ENCODE data around the gene KLF6. TPM values are rescaled to one million over a fixed set of nuclear protein-coding genes. Genes with fewer than 3 reads are reported as not detected.

KLF6 gene
- total and polyA plus RNA-seq, 9 of the 15 experiments (the other 6 are each of a cell fraction or from before 2014, with no cell fraction given): 3.2 to 23.9 (median 8.0) TPM

DNA sequence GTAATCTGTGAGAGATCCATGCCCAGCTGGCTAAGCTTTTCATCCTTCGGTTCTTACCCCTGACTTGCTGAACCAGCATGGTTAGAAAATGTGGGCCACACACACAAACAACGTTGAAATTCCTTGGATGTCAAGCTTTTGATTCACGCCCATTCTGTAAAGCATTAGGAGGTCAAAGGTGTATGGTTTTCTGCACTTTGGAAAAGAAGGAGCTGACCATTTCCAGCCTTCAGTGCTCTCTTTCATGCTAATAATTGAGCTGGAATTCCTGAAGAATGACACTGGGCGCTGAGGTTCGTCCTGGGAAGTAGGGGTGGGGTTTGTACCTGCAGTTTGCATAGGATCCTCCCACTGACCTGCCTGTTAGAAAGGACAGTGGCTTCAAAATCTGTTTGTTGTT is 23.1 kb downstream of the KLF6 start:
- no peaks in the 10 kb centered on the region for H4K20me1 ChIP-seq (replicated peaks; ENCODE audit: control insufficient read depth, insufficient read depth, low read length)
- H3K9ac ChIP-seq (ENCODE audit: insufficient read depth in 1 of 2, low read depth in 2 of 2, low read length in 2 of 2): no peak overlapping the region
- BruUV-seq (replicated peaks): no TSS peak
- H3K9me1 ChIP-seq (ENCODE audit: control insufficient read depth, insufficient read depth, low read length): no peaks in the 10 kb centered on the region
- intact Hi-C loops (cut with micrococcal nuclease) (no loop called here), in situ Hi-C loops (cut with MboI) (no loop called here)
- 0 out of 2 replicates have a peak overlapping the region, but pooled peaks have one; percentile 6 for H2AFZ ChIP-seq (ENCODE audit: low read depth, low read length)
- ATAC-seq (no peak), DNase-seq (ENCODE audit: extremely low read depth in 1 of 4, low spot score in 3 of 4) (no peak), FAIRE-seq (no peak)
- no peaks in the 10 kb centered on the region for H3K9me3 ChIP-seq (replicated peaks; ENCODE audit: control insufficient read depth, insufficient read depth, low read depth, low read length)
- CTCF ChIA-PET (ENCODE audit: low intra/inter-chr PET ratio): no interaction called here
- H3K4me1 ChIP-seq (replicated peaks in 1 of 2; ENCODE audit: control insufficient read depth in 2 of 2, insufficient read depth in 2 of 2, low read length in 2 of 2): peaks cover 14 to 43% of the 10 kb centered on the region in 2 experiments
- no peak overlapping the region for H3K27ac ChIP-seq (ENCODE audit: extremely low read depth, low read depth, low read length)
- POLR2A ChIA-PET: interaction anchor here (0.6 to 5.5 kb wide), 5 partner anchors 11 to 124 kb away, joined by 3 to 69 read pairs (median 3); partner anchors contain the start of gene KLF6
- H3K4me3 ChIP-seq: no peak overlapping the region
- H3K27me3 ChIP-seq (ENCODE audit: control insufficient read depth in 2 of 2, insufficient read depth in 2 of 2, low read length in 2 of 2): peaks cover 0 to 5% of the 10 kb centered on the region in 2 experiments; a peak in 1 of 5 replicates
- no peaks in the 10 kb centered on the region; the same call in 2 of the 3 replicates for H3K36me3 ChIP-seq (ENCODE audit: control insufficient read depth, insufficient read depth, low read length)
- 73% methylated on average over 5 of the region's 5 CpGs for WGBS (ENCODE audit: insufficient coverage, low coverage, missing lambda C conversion rate)
- H3K79me2 ChIP-seq (ENCODE audit: control insufficient read depth, insufficient read depth, low read length): no peaks in the 10 kb centered on the region
- H3K4me2 ChIP-seq (ENCODE audit: insufficient read depth, low read length): no peak overlapping the region
- TF ChIP-seq, protein P1, sequence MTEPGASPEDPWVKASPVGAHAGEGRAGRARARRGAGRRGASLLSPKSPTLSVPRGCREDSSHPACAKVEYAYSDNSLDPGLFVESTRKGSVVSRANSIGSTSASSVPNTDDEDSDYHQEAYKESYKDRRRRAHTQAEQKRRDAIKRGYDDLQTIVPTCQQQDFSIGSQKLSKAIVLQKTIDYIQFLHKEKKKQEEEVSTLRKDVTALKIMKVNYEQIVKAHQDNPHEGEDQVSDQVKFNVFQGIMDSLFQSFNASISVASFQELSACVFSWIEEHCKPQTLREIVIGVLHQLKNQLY (CRISPR knock-in tag; conservative IDR thresholded peaks at IDR 0.05): no peak
- TF ChIP-seq, protein P2, sequence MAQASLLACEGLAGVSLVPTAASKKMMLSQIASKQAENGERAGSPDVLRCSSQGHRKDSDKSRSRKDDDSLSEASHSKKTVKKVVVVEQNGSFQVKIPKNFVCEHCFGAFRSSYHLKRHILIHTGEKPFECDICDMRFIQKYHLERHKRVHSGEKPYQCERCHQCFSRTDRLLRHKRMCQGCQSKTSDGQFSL (CRISPR knock-in tag; IDR thresholded peaks at IDR 0.05): no peak
- TF ChIP-seq, protein P2 (tag; IDR thresholded peaks at IDR 0.05): no peak
- TF ChIP-seq ARID2 (IDR thresholded peaks at IDR 0.05): no peak
- TF ChIP-seq, protein P3, sequence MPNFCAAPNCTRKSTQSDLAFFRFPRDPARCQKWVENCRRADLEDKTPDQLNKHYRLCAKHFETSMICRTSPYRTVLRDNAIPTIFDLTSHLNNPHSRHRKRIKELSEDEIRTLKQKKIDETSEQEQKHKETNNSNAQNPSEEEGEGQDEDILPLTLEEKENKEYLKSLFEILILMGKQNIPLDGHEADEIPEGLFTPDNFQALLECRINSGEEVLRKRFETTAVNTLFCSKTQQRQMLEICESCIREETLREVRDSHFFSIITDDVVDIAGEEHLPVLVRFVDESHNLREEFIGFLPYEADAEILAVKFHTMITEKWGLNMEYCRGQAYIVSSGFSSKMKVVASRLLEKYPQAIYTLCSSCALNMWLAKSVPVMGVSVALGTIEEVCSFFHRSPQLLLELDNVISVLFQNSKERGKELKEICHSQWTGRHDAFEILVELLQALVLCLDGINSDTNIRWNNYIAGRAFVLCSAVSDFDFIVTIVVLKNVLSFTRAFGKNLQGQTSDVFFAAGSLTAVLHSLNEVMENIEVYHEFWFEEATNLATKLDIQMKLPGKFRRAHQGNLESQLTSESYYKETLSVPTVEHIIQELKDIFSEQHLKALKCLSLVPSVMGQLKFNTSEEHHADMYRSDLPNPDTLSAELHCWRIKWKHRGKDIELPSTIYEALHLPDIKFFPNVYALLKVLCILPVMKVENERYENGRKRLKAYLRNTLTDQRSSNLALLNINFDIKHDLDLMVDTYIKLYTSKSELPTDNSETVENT (CRISPR knock-in tag; IDR thresholded peaks at IDR 0.05): no peak
- TF ChIP-seq POLR2AphosphoS5 (IDR thresholded peaks at IDR 0.05; ENCODE audit: control insufficient read depth, insufficient read depth, low read depth, low read length): no peak
- TF ChIP-seq, protein P4, sequence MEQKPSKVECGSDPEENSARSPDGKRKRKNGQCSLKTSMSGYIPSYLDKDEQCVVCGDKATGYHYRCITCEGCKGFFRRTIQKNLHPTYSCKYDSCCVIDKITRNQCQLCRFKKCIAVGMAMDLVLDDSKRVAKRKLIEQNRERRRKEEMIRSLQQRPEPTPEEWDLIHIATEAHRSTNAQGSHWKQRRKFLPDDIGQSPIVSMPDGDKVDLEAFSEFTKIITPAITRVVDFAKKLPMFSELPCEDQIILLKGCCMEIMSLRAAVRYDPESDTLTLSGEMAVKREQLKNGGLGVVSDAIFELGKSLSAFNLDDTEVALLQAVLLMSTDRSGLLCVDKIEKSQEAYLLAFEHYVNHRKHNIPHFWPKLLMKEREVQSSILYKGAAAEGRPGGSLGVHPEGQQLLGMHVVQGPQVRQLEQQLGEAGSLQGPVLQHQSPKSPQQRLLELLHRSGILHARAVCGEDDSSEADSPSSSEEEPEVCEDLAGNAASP (IDR thresholded peaks at IDR 0.05): no peak
- TF ChIP-seq ZNF165 (CRISPR knock-in tag; IDR thresholded peaks at IDR 0.05; ENCODE audit: borderline replicate concordance): no peak
- TF ChIP-seq SETDB1 (IDR thresholded peaks at IDR 0.05; ENCODE audit: low read length): no peak
- TF ChIP-seq, protein P5, sequence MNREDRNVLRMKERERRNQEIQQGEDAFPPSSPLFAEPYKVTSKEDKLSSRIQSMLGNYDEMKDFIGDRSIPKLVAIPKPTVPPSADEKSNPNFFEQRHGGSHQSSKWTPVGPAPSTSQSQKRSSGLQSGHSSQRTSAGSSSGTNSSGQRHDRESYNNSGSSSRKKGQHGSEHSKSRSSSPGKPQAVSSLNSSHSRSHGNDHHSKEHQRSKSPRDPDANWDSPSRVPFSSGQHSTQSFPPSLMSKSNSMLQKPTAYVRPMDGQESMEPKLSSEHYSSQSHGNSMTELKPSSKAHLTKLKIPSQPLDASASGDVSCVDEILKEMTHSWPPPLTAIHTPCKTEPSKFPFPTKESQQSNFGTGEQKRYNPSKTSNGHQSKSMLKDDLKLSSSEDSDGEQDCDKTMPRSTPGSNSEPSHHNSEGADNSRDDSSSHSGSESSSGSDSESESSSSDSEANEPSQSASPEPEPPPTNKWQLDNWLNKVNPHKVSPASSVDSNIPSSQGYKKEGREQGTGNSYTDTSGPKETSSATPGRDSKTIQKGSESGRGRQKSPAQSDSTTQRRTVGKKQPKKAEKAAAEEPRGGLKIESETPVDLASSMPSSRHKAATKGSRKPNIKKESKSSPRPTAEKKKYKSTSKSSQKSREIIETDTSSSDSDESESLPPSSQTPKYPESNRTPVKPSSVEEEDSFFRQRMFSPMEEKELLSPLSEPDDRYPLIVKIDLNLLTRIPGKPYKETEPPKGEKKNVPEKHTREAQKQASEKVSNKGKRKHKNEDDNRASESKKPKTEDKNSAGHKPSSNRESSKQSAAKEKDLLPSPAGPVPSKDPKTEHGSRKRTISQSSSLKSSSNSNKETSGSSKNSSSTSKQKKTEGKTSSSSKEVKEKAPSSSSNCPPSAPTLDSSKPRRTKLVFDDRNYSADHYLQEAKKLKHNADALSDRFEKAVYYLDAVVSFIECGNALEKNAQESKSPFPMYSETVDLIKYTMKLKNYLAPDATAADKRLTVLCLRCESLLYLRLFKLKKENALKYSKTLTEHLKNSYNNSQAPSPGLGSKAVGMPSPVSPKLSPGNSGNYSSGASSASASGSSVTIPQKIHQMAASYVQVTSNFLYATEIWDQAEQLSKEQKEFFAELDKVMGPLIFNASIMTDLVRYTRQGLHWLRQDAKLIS (CRISPR knock-in tag; IDR thresholded peaks at IDR 0.05): no peak
- TF ChIP-seq RFX7 (CRISPR knock-in tag; IDR thresholded peaks at IDR 0.05): no peak
- no peak for TF ChIP-seq RNF2 (IDR thresholded peaks at IDR 0.05)
- no peak for TF ChIP-seq SPI1 (IDR thresholded peaks at IDR 0.05; ENCODE audit: borderline replicate concordance, low read depth, low read length)
- no peak for TF ChIP-seq STAT5A (IDR thresholded peaks at IDR 0.05; ENCODE audit: borderline replicate concordance, low read length)

Data from K562 (cell line).